ENCODE results near the gene P2RX7. TPM values are rescaled to one million over a fixed set of nuclear protein-coding genes. Genes with fewer than 3 reads are reported as not detected.

The P2RX7 gene
- total RNA-seq, 1 experiment from 2014 or later, result 0.55 TPM

DNA sequence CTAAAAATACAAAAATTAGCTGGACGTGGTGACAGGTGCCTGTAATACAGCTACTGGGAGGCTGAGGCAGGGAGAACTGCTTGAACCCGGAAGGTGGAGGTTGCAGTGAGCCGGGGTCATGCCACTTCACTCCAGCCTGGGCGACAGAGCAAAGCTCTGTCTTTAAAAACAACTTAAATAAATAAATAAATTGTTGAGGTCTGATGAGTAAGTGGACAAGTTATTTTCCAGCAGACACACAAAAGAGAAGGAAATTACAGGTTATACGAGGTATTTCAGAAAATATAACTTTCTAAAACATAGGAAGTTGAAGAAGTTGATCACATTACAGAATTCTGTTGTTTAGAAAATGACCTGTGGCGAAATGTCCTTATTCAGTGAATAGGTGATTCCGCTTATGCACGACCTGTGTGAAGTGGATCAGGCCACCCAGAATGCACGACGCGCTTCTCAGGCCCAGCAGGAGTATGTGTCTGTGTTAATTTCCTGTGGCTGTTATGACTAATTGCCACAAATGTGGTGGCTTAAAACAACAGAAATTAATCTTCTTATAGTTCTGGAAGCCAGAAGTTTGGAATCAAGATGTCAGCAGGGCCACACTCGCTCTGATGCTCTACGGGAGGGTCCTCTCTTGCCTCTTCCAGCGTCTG lies 38.1 kb downstream of the P2RX7 start (continued):
- TF ChIP-seq PRDM15 (CRISPR knock-in tag; IDR thresholded peaks at IDR 0.05) (no peak), HMGA2 (CRISPR knock-in tag; IDR thresholded peaks at IDR 0.05) (no peak), ZNF512 (CRISPR knock-in tag; IDR thresholded peaks at IDR 0.05; ENCODE audit: borderline replicate concordance) (no peak), NFYB (CRISPR knock-in tag; conservative IDR thresholded peaks at IDR 0.05; ENCODE audit: low read depth) (no peak), SOX15 (CRISPR knock-in tag; IDR thresholded peaks at IDR 0.05) (no peak), IRF1 (CRISPR knock-in tag; IDR thresholded peaks at IDR 0.05) (no peak), CREB1 (CRISPR knock-in tag; IDR thresholded peaks at IDR 0.05) (no peak), TP53 (CRISPR knock-in tag; IDR thresholded peaks at IDR 0.05) (no peak), ZNF425 (CRISPR knock-in tag; conservative IDR thresholded peaks at IDR 0.05) (no peak), TEAD4 (CRISPR knock-in tag; IDR thresholded peaks at IDR 0.05) (no peak), NR3C1 (CRISPR knock-in tag; conservative IDR thresholded peaks at IDR 0.05; ENCODE audit: low read depth) (no peak), ZNF219 (CRISPR knock-in tag; IDR thresholded peaks at IDR 0.05; ENCODE audit: borderline replicate concordance) (no peak), E2F1 (CRISPR knock-in tag; IDR thresholded peaks at IDR 0.05) (no peak)
- TF ChIP-seq, protein P1, sequence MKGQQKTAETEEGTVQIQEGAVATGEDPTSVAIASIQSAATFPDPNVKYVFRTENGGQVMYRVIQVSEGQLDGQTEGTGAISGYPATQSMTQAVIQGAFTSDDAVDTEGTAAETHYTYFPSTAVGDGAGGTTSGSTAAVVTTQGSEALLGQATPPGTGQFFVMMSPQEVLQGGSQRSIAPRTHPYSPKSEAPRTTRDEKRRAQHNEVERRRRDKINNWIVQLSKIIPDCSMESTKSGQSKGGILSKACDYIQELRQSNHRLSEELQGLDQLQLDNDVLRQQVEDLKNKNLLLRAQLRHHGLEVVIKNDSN (CRISPR knock-in tag; IDR thresholded peaks at IDR 0.05), result no peak

GRCh38 chr12:121172145-121172544 lies 39.5 kb downstream of the P2RX7 start:
- no peak for DNase-seq (ENCODE audit: low spot score)
- ATAC-seq, result no peak
- Mint-ChIP-seq H3K4me3 (no peak overlapping the region), H3K27ac (no peak overlapping the region), H3K4me1 (peaks cover 2% of the 10 kb centered on the region), H3K9me3 (no peaks in the 10 kb centered on the region), H3K36me3 (no peaks in the 10 kb centered on the region), H3K27me3 (ENCODE audit: low read depth) (no peaks in the 10 kb centered on the region)
- no peak for TF ChIP-seq SP1 (CRISPR knock-in tag; conservative IDR thresholded peaks at IDR 0.05)
- TF ChIP-seq TEAD4 (CRISPR knock-in tag; IDR thresholded peaks at IDR 0.05), result no peak
- CTCF ChIA-PET, result no interaction called here
- POLR2A ChIA-PET, result no interaction called here
